Body of pancreas (tissue), 4 donors: ENCODE results near the gene KIDINS220. TPM values are rescaled to one million over a fixed set of nuclear protein-coding genes. Genes with fewer than 3 reads are reported as not detected.

Experiments
- ATAC-seq: fragments of 150-250 bp; one replicate; pipeline ENCODE4 v1.9.1; 2016
- DNase-seq, 4 donors: peaks; one replicate each; pipeline ENCODE4 v3.0.0-alpha.2; 2019
- H3K27ac ChIP-seq, 4 donors: fragments of 200-600 bp; sonication (generic); 1 replicate in 3 of 4; 2 replicates in 1 of 4; pipeline versions ENCODE4 v1.5.1 to v1.6.1; 2016 to 2019; ENCODE audit warnings: mild to moderate bottlenecking in 1 of 4, mixed read lengths in 1 of 4, moderate library complexity in 1 of 4
- H3K27me3 ChIP-seq, 2 donors: fragments of 200-600 bp; sonication (generic); one replicate each; pipeline ENCODE4 v1.6.0; 2016; ENCODE audit warnings: mild to moderate bottlenecking in 1 of 2
- H3K36me3 ChIP-seq, 2 donors: fragments of 200-600 bp; sonication (generic); replicated peaks in 1 of 2; 2 replicates each; pipeline ENCODE4 v1.5.1; 2016; ENCODE audit warnings: low read depth in 2 of 2; ENCODE audit not compliant: insufficient read depth in 1 of 2
- H3K4me1 ChIP-seq: fragments of 200-600 bp; sonication (generic); one replicate; pipeline ENCODE4 v1.6.0; 2016
- H3K4me3 ChIP-seq, 2 donors: fragments of 200-600 bp; sonication (generic); 1 replicate in 1 of 2; 2 replicates in 1 of 2; pipeline ENCODE4 v1.5.1; 2016 to 2019
- H3K9me3 ChIP-seq, 3 donors: fragments of 200-600 bp; sonication (generic); 1 replicate in 2 of 3; 2 replicates in 1 of 3; pipeline ENCODE4 v1.5.1; 2016
- CTCF ChIP-seq, 7 experiments: fragments of 450-650 bp in 4 of 7; fragments of 200-600 bp in 3 of 7; sonication (generic) in 3 of 7; IDR thresholded peaks; one replicate each; pipeline ENCODE4 v1.5.1; 2016 to 2019; ENCODE audit warnings: antibody characterized with exemption in 7 of 7
- POLR2A ChIP-seq, 3 donors: fragments of 450-650 bp; IDR thresholded peaks; one replicate each; pipeline ENCODE4 v1.6.1; 2016; ENCODE audit warnings: antibody characterized with exemption in 3 of 3, mild to moderate bottlenecking in 2 of 3
- WGBS, 2 donors: methylation state at CpG; one replicate each; pipeline ENCODE4 v1.1.5; 2017; 5-methylcytosine and 5-hydroxymethylcytosine counted together
- intact Hi-C: fragments of 100-400 bp; cut with DNase I; formaldehyde crosslinking; loops from one replicate; pipeline ENCODE4 v1.15.1; 2023
- total RNA-seq, 2 donors: library from RNA; depleted of rRNA; stranded (reverse); fragments of >200 nt; gene quantifications; one replicate each; pipeline ENCODE4 v1.1.0, GENCODE V29; 2016

Gene KIDINS220
- total RNA-seq, 2 donors from 2014 or later, result 43.6 to 45.2 TPM

GRCh38 chr2:8851811-8852560 is 14.6 kb upstream of the KIDINS220 start:
- H3K27me3 ChIP-seq, result no peaks in the 10 kb centered on the region
- H3K36me3 ChIP-seq, result no peaks in the 10 kb centered on the region
- H3K4me1 ChIP-seq, result no peaks in the 10 kb centered on the region
- no peak for DNase-seq
- no peaks in the 10 kb centered on the region for H3K9me3 ChIP-seq
- H3K27ac ChIP-seq, result no peak overlapping the region
- ATAC-seq, result no peak
- intact Hi-C loops, result no loop called here
- WGBS, 2 donors, result 79% methylated on average over 10 of the region's 10 CpGs
- TF ChIP-seq CTCF (IDR thresholded peaks at IDR 0.05) (no peak), POLR2A (IDR thresholded peaks at IDR 0.05) (no peak)
- no peak overlapping the region for H3K4me3 ChIP-seq

DNA sequence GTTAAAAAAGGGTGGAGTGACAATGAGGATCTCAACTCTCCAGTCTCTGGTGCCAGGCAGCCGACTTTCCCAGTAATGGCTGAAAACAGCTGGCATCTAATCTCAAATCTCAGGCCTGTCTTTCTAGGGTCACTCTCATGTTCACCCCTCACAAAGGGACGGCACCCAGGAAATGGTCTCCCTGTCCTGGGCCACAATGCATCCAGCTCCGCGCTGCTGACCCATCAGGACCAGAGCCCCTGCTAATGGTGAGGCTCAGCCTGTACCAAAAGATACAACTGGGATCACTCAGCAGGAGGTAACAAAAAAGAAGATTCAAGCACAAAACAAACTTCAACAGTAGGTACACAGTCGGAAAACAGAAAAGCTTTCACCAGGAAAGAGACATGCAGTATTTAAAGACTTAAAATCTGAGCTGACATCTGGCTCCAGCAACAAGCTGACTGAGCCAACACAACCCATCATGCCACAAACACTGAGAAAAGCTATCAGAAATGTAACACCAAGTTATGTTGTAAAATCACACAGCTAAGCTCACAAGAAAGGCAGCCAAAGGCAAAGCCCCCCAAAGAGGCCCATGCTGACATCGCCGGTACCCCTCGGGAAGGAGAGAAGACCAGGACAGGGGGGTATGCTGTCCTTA is 13.6 kb upstream of the KIDINS220 start:
- ATAC-seq (no peak), DNase-seq (no peak)
- 85 to 90% methylated on average over 8 of the region's 8 CpGs for WGBS, 2 donors
- Histone ChIP-seq H3K9me3 (no peaks in the 10 kb centered on the region), H3K27ac (no peak overlapping the region), H3K4me3 (no peak overlapping the region), H3K27me3 (no peaks in the 10 kb centered on the region), H3K36me3 (no peaks in the 10 kb centered on the region), H3K4me1 (no peaks in the 10 kb centered on the region)
- TF ChIP-seq POLR2A (IDR thresholded peaks at IDR 0.05), result no peak
- TF ChIP-seq CTCF (IDR thresholded peaks at IDR 0.05), result no peak
- intact Hi-C loops, result no loop called here

DNA sequence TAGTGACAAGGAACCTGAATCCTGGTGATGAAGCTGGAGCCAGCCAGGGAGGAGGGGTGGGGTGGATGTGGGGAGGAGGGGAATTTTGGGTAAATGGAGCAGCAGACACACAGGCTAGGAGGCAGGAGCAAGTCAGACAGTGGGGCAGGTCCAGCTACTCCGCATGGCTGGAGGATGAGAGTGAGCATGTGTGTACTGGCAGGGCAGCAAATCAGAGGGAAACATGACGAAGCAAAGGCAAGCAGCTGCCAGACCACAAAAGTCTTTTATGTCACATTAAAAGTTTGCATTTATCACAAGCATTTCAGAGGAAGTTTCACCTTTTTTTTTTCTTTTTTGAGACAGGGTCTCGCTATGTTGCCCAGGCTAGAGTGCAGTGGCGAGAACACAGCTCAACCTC is 11.9 kb upstream of the KIDINS220 start:
- H3K27me3 ChIP-seq, result no peaks in the 10 kb centered on the region
- ATAC-seq (no peak), DNase-seq (no peak)
- no peak overlapping the region for H3K4me3 ChIP-seq
- WGBS, 2 donors, result 82 to 97% methylated on average over 4 of the region's 4 CpGs
- no peaks in the 10 kb centered on the region for H3K9me3 ChIP-seq
- no peaks in the 10 kb centered on the region for H3K36me3 ChIP-seq
- TF ChIP-seq CTCF (IDR thresholded peaks at IDR 0.05) (no peak), POLR2A (IDR thresholded peaks at IDR 0.05) (no peak)
- no peak overlapping the region for H3K27ac ChIP-seq
- intact Hi-C loops, result no loop called here
- H3K4me1 ChIP-seq, result no peaks in the 10 kb centered on the region

GRCh38 chr2:8848328-8849100 is 11.1 kb upstream of the KIDINS220 start:
- WGBS, 2 donors, result 75% methylated on average over 7 of the region's 7 CpGs
- Histone ChIP-seq H3K4me1 (no peaks in the 10 kb centered on the region), H3K27me3 (no peaks in the 10 kb centered on the region), H3K27ac (no peak overlapping the region), H3K36me3 (no peaks in the 10 kb centered on the region), H3K9me3 (no peaks in the 10 kb centered on the region), H3K4me3 (no peak overlapping the region)
- TF ChIP-seq CTCF (IDR thresholded peaks at IDR 0.05) (no peak), POLR2A (IDR thresholded peaks at IDR 0.05) (no peak)
- intact Hi-C loops, result no loop called here
- ATAC-seq, result no peak
- no peak for DNase-seq
